ENCODE data around the gene MRPL40.

Gene MRPL40

GRCh38 chr22:19478901-19479354, 46.6 kb downstream of the MRPL40 start, which contains the start of gene UFD1:
UFD1 (minus strand) TSS chr22:19479193; CDS start chr22:19479085, 108 bp downstream.
- in situ Hi-C loops (cut with MboI; ENCODE audit: low sequenced_read_pairs) = no loop called here

GRCh38 chr22:19479355-19480172, 47.2 kb downstream of the MRPL40 start, which contains the start of gene CDC45:
CDC45 (plus strand) TSS chr22:19479920; CDS start chr22:19479969, 49 bp downstream.
- in situ Hi-C loops (cut with MboI; ENCODE audit: low sequenced_read_pairs) = no loop called here

- in situ Hi-C loops (cut with MboI; ENCODE audit: low sequenced_read_pairs) = no loop called here
Observed at GRCh38 chr22:19480173-19480568, 47.8 kb downstream of the MRPL40 start.

DNA sequence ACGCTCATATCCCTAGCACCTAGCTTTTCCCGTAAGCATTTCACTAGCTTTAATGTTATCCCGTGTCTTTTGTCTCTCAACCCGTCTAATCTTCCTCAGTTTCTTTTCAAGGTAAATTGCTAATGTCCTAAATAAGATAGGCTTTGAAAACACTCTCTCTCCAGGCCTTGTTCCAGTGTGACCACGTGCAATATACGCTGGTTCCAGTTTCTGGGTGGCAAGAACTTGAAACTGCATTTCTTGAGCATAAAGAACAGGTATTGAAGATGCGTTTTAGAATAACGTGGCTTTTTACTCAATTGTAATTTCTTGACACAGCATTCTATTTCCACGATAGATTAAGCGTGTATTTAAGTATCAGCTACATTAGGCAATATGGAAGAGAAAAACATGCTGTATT, 48.4 kb downstream of the MRPL40 start:
- in situ Hi-C loops (cut with MboI; ENCODE audit: low sequenced_read_pairs) = no loop called here

DNA sequence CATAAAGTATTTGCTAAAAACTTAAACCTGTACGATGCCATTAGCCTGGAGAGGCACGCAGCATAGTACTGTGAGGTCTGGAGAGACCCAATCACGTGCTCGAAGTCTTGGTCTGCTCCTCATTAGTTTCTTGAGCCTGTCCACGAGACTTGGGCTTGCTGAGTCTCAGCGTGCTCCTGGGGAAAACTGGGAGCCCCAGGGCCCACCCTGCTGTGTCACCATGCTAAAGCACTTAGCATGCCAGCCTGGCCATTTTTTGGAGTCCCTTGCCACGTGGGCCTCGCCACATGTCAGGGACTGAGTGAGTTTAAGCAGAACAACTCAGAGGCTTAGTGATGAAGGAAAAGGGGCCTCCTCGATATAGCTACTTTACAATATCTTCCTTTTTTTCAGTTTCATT, 50.0 kb downstream of the MRPL40 start:
- in situ Hi-C loops (cut with MboI; ENCODE audit: low sequenced_read_pairs) = no loop called here

GRCh38 chr22:19483481-19484244, 51.3 kb downstream of the MRPL40 start:
- in situ Hi-C loops (cut with MboI; ENCODE audit: low sequenced_read_pairs) = no loop called here

Measured in HL-60/S4 (cell line).